Astrocyte (in vitro differentiated cells and primary cell): Measurements from ENCODE around the gene NOB1.

ENCODE experiments used
- CTCF ChIP-seq: IDR thresholded peaks from 2 replicates; pipeline ENCODE4 v1.5.1; 2011; ENCODE audit warnings: low read depth, mild to moderate bottlenecking, inconsistent platforms, low read length, moderate library complexity; ENCODE audit not compliant: insufficient read depth
- EZH2 ChIP-seq: IDR thresholded peaks from 2 replicates; pipeline ENCODE4 v1.6.1; 2012; ENCODE audit warnings: mild to moderate bottlenecking, low read length, inconsistent platforms; ENCODE audit not compliant: insufficient read depth

- TF ChIP-seq CTCF (no peak), EZH2 (no peak)
These were observed 36.5 kb downstream of the NOB1 start for GRCh38 chr16:69718111-69718764.
